GM19438 (cell line): ENCODE results near the gene SPANXD.
"Not testable (repeated sequence)": the region's sequence is repeated elsewhere in the genome, so short reads cannot be mapped to it uniquely, and the experiment has no call there.

Experiments used
- ATAC-seq: cut with Tn5 transposase; IDR thresholded peaks from one replicate; pipeline ENCODE4 v1.9.1; 2021; ENCODE audit warnings: low read depth; ENCODE audit not compliant: unreplicated experiment

Gene SPANXD, protein sequence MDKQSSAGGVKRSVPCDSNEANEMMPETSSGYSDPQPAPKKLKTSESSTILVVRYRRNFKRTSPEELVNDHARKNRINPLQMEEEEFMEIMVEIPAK

DNA sequence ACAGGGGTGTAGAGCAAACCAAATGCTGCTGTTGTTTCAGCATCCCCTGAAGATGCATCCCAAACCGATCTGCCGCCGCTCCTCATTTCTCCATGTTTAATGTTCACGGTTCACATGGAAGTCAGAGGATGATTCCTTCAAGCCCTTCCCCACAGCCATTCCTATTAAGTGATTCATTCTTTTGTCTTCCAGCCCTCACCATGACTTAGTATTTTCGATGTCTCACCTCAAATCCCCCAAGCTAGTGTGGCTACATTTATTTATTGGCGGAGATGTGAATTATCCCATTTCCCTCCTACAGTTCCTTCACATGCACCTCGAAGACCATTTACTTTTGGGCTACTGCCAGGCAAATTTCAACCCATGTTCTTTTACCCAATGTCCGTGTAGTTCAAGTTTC lies at the start of gene SPANXD:
Gene SPANXD, minus strand, starts transcription at position 101 of the 400 bp plus-strand sequence. CDS start 334 bp downstream, outside the sequence.
- ATAC-seq, result not testable (repeated sequence)

DNA sequence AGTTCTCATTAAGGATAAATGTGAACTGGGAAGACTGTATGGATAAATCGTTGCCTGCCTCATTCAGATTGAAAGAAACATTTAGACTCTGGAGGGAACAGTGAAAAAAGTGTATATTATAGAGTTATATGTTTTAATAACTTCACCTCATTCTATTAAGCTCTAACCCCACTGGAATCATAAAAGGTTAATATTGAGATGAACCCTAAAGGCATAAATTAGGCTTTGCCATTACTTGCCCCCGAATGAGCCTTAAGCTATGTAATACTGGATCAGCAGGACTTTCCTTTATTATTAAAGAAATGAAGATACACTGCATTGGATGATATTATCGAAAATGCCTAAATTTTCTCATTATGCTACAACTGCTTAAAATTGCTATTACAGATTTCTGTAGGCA lies 44.1 kb upstream of the SPANXD start:
- ATAC-seq, result no peak

DNA sequence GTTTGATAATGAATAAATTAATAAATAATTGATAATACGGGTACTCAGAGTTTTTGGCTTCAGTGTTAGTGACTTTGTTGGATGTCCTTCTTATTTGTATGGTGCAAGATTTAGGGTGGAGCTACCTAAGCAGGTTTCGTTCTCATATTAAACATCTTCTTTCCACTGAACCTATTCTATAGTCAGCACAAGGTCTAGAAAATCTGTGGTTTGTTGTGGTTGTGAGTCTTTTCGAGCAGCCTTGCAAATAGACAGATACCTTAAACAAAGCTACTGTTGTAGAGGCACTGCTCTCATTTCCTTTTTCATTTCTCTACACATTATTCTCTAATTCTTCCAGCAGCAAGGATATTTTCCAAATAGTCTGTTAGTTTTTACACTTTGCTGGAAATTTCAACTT lies 38.1 kb upstream of the SPANXD start:
- no peak for ATAC-seq

- no peak for ATAC-seq
Observed at GRCh38 chrX:141733371-141733770, 34.8 kb upstream of the SPANXD start.

DNA sequence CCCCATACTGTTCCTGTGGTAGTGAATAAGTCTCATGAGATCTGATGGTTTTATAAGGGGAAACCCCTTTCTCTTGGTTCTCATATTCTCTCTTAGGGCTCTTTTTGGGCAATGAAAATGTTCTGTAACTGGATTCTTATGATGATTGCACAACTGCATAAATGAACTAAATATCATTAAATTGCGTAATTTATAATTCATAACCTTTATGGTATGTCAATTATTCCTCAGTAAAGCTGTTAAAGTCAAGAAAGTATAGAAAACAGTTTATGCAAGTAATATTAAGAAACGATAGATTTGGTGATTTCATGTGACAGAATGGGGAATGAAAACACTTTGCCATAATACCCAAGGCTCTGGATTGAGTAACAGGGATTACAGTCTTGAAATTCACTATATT lies 33.5 kb upstream of the SPANXD start:
- no peak for ATAC-seq

GRCh38 chrX:141724186-141724585 lies 25.6 kb upstream of the SPANXD start:
- no peak for ATAC-seq

GRCh38 chrX:141714680-141715079 lies 16.1 kb upstream of the SPANXD start:
- ATAC-seq, result no peak

DNA sequence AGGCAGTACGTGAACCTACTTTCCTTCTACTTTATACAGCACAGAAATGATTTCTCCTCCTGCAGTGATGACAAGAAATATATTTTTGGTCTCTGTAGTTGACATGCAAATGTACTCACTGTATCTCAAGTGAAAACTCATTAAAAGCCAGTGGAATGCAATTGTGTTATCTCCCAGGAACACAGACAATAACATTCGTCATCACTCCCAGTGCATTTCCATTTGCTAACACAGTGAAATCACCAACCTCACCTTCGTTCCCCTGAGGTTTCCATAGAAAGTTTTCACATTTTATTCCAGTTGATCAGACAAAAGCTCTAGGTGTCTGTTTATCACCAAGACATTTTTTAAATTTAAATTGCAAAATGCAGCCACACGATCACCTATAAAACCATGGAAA lies 2.5 kb upstream of the SPANXD start:
- ATAC-seq, result no peak

- ATAC-seq, result no peak
Observed at GRCh38 chrX:141673946-141674345, 24.6 kb downstream of the SPANXD start.

- ATAC-seq, result no peak
Observed at GRCh38 chrX:141669689-141670088, 28.9 kb downstream of the SPANXD start.

DNA sequence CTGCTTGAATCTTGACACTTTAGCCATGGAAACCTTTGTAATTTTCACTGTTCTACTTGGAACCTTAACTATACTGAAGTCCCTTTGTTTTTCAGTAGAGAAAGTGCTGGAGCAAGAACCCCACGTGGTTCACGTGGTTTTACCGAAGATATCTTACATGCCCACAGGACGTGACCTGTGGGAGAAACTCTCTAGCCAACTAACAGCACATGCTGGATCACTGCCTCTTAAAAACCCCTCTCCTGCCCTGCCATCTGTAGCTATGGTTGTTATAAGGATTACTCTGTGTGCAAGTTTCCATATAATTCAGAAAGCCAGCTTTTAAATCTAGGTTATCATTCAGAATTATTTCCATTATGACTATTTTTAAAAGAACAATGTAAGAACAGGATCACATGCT lies 30.2 kb downstream of the SPANXD start:
- ATAC-seq, result no peak

DNA sequence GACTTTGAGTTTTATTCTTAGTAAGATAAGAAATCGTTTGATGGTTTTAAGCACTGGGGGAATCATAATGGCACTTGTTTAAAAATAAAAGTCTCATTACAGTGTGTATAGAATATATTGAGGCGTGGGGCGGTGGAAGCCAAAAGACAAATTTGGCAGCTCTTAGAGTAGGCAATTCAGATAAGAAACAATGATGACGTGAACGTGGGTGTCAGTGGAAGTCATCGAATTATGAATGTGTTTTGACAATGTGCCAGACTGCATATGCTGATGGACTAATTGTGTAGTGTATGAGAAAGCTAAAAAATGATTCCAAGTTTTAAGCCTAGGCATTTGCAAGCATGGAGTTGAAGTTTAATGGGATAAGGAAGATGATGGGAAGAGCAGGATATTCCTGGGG lies 35.8 kb downstream of the SPANXD start:
- ATAC-seq, result no peak

DNA sequence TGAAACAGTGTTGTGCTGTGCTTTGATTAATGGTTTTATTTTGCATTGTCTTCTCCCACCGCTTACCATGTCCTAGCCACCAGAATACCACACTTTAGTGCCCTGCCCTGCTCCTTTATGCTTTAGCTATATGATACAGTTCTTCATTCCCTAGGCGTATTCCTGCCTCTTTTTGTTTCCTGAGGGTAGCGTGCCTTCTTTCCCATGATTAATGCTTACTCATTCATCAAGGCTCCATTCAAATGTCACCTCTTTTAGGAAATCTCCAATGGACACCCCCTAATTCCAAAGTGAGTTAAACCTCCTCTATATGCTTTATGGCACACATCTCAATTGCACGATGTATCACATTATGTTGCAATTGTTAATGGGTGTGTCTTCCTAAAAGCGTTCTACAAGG lies 46.3 kb downstream of the SPANXD start:
- ATAC-seq, result no peak
